ENCODE data around the gene RAVER2. TPM values are rescaled to one million over a fixed set of nuclear protein-coding genes. Genes with fewer than 3 reads are reported as not detected.
A peak's percentile ranks its signal among the peaks of the same experiment; 100 is the strongest.
"Not testable (repeated sequence)": the region's sequence is repeated elsewhere in the genome, so short reads cannot be mapped to it uniquely, and the experiment has no call there.

Gene RAVER2
- total and polyA plus RNA-seq, 2 experiments from 2014 or later = 7.8 to 24.6 TPM

DNA sequence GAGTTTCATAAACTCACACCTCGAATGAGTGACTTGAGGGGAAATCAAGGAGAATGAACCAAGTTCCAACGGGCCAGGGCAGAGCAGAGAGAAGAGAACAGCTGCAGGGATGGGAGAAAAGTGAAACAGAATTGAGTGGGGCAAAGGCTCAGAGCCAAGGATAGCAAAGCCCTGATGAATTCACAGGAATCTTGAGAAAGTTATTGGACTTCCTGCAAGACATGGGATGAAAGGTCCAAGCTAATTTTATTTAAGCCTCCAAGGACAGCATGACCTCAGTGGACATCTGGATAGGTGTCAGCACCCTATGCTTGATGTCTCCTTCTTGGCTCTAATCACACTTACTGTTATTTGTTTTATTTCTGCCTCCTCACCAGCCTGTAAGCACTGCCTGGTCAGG is 43.0 kb upstream of the RAVER2 start:
- peak overlapping the region; percentile 43; the same call in 1 of the 2 replicates for H2AFZ ChIP-seq
- Mint-ChIP-seq H3K4me1 (peaks cover 9% of the 10 kb centered on the region), H3K36me3 (ENCODE audit: low read depth) (no peaks in the 10 kb centered on the region), H3K27ac (no peak overlapping the region), H3K27me3 (ENCODE audit: insufficient read depth, low read depth, poor library complexity) (peaks cover 6% of the 10 kb centered on the region), H3K4me3 (no peak overlapping the region), H3K9me3 (no peaks in the 10 kb centered on the region; the same call in 2 of the 3 replicates)
- H3K27me3 ChIP-seq (ENCODE audit: insufficient read depth) = no peaks in the 10 kb centered on the region
- no peaks in the 10 kb centered on the region for H3F3A ChIP-seq (replicated peaks; ENCODE audit: low read depth)
- H3K9me2 ChIP-seq (ENCODE audit: insufficient read depth) = no peaks in the 10 kb centered on the region
- no peaks in the 10 kb centered on the region for H3K36me3 ChIP-seq (ENCODE audit: insufficient read depth)
- H3K4me1 ChIP-seq (ENCODE audit: insufficient read depth) = no peaks in the 10 kb centered on the region
- TF ChIP-seq ZNF114 (CRISPR knock-in tag; IDR thresholded peaks at IDR 0.05) (no peak), ZNF462 (CRISPR knock-in tag; IDR thresholded peaks at IDR 0.05) (no peak), POLR2AphosphoS5 (IDR thresholded peaks at IDR 0.05; ENCODE audit: low read depth) (no peak), ETS1 (IDR thresholded peaks at IDR 0.05) (no peak), EZH2phosphoT487 (IDR thresholded peaks at IDR 0.05; ENCODE audit: unreplicated experiment) (no peak), CTCF (conservative IDR thresholded peaks at IDR 0.05; ENCODE audit: low read depth in 2 of 2) (no peak), JUNB (IDR thresholded peaks at IDR 0.05; ENCODE audit: unreplicated experiment) (no peak), ZNF331 (CRISPR knock-in tag; IDR thresholded peaks at IDR 0.05; ENCODE audit: low read depth) (no peak)
- DNase-seq (ENCODE audit: low spot score) (no peak), ATAC-seq (no peak)
- H3K27ac ChIP-seq (ENCODE audit: low read depth) = no peak overlapping the region
- H3K4me3 ChIP-seq = no peak overlapping the region
- no peak overlapping the region for H3K4me2 ChIP-seq
- no peaks in the 10 kb centered on the region for H4K20me1 ChIP-seq (replicated peaks; ENCODE audit: insufficient read depth)
- no peaks in the 10 kb centered on the region for H3K79me2 ChIP-seq (replicated peaks; ENCODE audit: insufficient read depth)

GRCh38 chr1:64702670-64703069 is 42.2 kb upstream of the RAVER2 start:
- not testable (repeated sequence) for H3K4me3 ChIP-seq; H2AFZ ChIP-seq; H3K36me3 ChIP-seq (ENCODE audit: insufficient read depth); H3K36me3 Mint-ChIP-seq (ENCODE audit: low read depth); H3K4me3 Mint-ChIP-seq; H3F3A ChIP-seq (replicated peaks; ENCODE audit: low read depth); H3K79me2 ChIP-seq (replicated peaks; ENCODE audit: insufficient read depth); H3K27me3 ChIP-seq (ENCODE audit: insufficient read depth); H3K27me3 Mint-ChIP-seq (ENCODE audit: insufficient read depth, low read depth, poor library complexity); H3K9me2 ChIP-seq (ENCODE audit: insufficient read depth); H3K4me2 ChIP-seq; H3K4me1 ChIP-seq (ENCODE audit: insufficient read depth); H3K27ac ChIP-seq (ENCODE audit: low read depth); H3K9me3 Mint-ChIP-seq; H4K20me1 ChIP-seq (replicated peaks; ENCODE audit: insufficient read depth); ATAC-seq; DNase-seq (ENCODE audit: low spot score); H3K4me1 Mint-ChIP-seq; H3K27ac Mint-ChIP-seq

Data from GM23338 (cell line).